Posterior vena cava (tissue), 2 donors: ENCODE results near the gene MANSC1. TPM values are rescaled to one million over a fixed set of nuclear protein-coding genes. Genes with fewer than 3 reads are reported as not detected.

Source experiments
- DNase-seq: peaks from one replicate; pipeline ENCODE4 v3.0.0-alpha.2; 2020; ENCODE audit warnings: low spot score
- intact Hi-C, 2 donors: fragments of 100-400 bp; cut with DNase I; formaldehyde crosslinking; loops; one replicate each; pipeline versions ENCODE4 v1.14.1 to v1.14.2; 2022 to 2023
- long read RNA-seq, 2 donors: library from polyadenylated mRNA; unstranded; transcript quantifications; one replicate each; pipeline ENCODE4 v2.0.0, GENCODE V29; 2020 to 2021
- total RNA-seq, 2 donors: library from RNA; stranded (reverse); fragmentation: NEBNext Ultra II Directional; extraction: Animal tissue kit (Norgen Biotek cat#: 25700); gene quantifications; one replicate each; pipeline ENCODE4 v1.2.1, GENCODE V29; 2021
- donor health status: DM: yes; HTN: yes; CAD: no.
- donor health status: DM: yes; HTN: yes; CAD: no.

MANSC1 gene
- total RNA-seq: 10 to 100 TPM; 20.3 to 23.2 TPM
- long read RNA-seq, donor 1, full-length matches to known transcripts: 6 of 7 reads
- long read RNA-seq, donor 1, partial matches to known transcripts: 0 of 7 reads
- long read RNA-seq, donor 1, other reads (novel, unspliced or antisense): 1 of 7 reads
- long read RNA-seq, donor 2, full-length matches to known transcripts: 8 of 15 reads
- long read RNA-seq, donor 2, partial matches to known transcripts: 7 of 15 reads
- long read RNA-seq, donor 2, other reads (novel, unspliced or antisense): 0 of 15 reads

DNA sequence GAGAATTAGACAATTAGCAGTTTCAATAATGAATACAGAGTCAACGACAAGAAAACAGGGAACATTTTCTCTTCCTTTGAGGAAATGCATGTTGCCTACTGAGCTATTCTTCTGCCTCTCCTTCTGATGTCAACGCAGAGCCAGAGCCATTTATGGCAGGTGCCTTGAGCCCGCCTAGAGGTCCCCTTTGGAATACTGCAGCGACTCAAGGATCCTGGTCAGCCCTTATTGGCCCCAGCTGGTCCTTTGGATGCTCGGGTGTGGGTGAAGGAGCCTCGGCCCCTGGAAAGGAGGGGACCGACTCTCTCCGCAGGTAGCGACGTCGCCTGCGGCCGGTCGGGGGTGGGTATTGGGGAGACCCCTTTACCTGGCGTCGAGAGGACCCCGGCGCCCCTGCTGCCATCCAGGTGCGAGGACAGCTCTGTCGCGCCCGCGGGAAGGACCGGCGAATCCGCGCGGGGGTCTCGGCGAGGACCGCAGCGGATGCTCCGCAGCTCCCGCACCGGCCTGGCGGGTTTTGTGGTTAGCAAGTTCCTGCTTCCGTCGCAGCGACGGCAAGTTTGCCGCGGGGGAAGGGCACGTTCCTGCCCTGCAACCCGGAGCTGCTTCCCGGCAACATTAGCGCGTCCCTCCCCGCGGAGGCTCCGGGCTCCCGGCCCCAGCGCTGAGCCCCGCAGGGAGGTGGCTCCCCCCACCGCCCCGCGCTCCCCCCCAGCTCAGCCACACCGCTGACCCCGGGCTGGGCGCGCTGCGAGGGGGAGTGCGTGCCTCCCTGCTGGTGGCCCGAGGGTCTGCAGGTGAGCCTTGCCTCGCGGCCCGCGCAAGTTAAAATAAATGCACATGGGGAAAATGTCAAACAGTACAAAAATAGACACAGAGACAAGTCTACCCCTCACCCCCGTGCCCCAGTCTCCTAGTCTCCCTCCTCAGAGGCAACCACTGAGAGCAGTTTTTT, at the start of gene MANSC1:
TSS of gene MANSC1 (minus strand) at position 532 of the 955 bp plus-strand sequence. CDS start 6,928 bp downstream, outside the sequence.
- DNase-seq: peak; percentile 91
- intact Hi-C loops: no loop called here

- intact Hi-C loops: loop anchor here in 1 of 2 donors (10.0 kb wide), 1 partner anchor 106 kb away; no protein-coding TSS in a partner anchor
- DNase-seq: no peak
These were observed 49.1 kb upstream of the MANSC1 start for GRCh38 chr12:12399161-12399560.

- DNase-seq: no peak
- intact Hi-C loops: loop anchor here in 1 of 2 donors (10.0 kb wide), 1 partner anchor 107 kb away; no protein-coding TSS in a partner anchor
These were observed 48.2 kb upstream of the MANSC1 start for GRCh38 chr12:12398026-12398859.

GRCh38 chr12:12397184-12397583, 47.1 kb upstream of the MANSC1 start:
- intact Hi-C loops: loop anchor here (1.0 to 10.0 kb wide), 2 partner anchors 107 to 108 kb away; no protein-coding TSS in a partner anchor
- no peak for DNase-seq

DNA sequence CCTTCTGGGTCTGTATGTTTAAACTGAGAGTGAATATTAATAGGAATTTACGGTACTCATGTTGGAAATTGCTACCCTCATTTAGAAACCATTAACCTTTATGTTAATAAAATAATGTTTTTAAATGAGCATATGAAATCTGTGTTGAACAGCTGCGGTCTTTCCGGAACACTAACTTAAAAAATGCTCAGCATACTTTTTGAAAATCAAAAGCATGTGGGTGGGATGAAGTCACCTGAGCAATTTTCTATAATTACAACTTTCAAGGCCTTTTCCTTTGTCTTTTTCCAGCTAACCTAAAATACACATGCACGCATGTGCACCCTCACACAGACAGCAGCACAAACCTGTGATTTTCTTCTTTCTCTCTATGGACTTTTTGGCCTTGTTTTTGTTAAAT, 46.7 kb upstream of the MANSC1 start:
- DNase-seq: no peak

DNA sequence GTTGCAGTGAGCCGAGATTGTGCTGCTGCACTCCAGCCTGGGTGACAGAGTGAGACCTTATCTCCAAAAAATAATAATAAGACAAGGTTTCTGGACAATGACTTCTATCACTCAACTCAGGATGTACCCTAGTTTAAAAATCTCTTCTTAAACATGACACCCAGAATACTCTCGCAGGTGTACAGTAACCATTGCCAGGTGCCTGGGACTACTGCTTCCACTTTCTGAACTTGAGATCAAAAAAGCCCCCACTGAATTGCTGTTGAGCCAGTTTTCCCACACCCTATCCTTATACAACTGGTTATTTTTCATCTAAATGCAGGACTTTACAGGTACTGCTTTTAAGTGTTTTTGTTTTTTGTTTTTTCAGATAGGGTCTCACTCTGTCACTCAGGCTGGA, 43.1 kb upstream of the MANSC1 start:
- no peak for DNase-seq
- intact Hi-C loops: loop anchor here in 1 of 2 donors (10.0 kb wide), 1 partner anchor 112 kb away; no protein-coding TSS in a partner anchor

More for the DNA sequence above, 46.7 kb upstream of the MANSC1 start:
- intact Hi-C loops: loop anchor here (1.0 to 10.0 kb wide), 2 partner anchors 108 kb away; no protein-coding TSS in a partner anchor

- intact Hi-C loops: loop anchor here in 1 of 2 donors (10.0 kb wide), 1 partner anchor 112 kb away; no protein-coding TSS in a partner anchor
These were observed 42.4 kb upstream of the MANSC1 start for GRCh38 chr12:12392413-12392812.

DNA sequence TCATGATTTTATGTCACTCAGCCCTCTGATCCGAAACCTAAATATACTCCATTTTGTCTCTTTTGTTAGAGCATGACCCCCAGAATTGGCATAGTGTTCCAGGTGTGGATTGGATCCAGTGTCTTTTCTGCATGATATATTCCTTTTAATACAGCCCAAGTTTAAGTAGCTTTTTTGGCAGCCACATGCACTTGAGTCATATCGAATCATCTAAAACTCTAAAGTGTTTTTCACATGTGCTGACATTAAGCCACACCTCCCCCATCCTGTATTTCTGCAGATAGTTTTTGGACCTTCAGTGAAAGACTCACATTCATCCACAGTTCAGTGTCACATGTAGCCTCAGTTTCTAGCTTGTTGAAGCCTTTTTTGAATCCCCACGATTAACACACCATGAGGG, 37.5 kb upstream of the MANSC1 start:
- intact Hi-C loops: no loop called here
- no peak for DNase-seq

More at GRCh38 chr12:12392413-12392812, 42.4 kb upstream of the MANSC1 start:
- DNase-seq: no peak

DNA sequence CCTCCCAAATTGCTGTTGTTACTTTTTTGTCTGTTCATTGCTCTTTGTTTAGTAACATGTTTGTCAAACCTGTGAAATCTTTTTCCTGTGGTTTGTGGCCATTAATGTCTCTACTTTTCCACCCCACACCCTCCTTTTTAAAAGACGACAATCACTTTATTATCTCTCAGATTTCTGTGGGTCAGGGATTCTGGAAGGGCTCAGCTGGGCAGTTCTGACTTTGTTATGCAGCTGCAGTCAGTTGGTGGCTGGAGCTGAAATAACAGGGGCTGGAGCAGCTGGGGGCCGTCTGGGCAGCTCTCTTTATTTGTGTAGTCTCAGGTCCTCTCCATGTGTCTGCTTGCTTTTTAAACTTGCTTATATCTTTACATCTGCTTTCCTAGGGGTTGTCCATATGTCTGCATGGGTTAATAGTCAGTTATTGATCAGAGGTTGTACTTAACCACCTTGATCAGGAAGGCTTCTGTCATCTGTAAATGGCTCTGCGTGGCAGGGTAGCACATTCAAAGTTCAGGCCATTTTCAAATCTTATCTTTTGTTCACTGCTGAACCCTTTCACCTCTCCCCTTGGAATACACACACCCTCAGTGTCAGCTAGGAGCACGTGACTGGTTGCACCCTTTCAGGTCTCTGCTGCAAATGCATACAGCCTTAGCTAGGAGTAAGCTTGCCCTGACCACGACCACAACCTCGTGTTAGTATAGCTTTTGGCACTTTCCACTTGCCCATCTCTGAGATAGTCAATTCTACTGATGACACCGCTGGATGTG, 34.7 kb upstream of the MANSC1 start:
- intact Hi-C loops: no loop called here
- no peak for DNase-seq

- intact Hi-C loops: no loop called here
- DNase-seq: no peak
These were observed 31.9 kb upstream of the MANSC1 start for GRCh38 chr12:12381982-12382381.

- intact Hi-C loops: no loop called here
- DNase-seq: no peak
These were observed 31.0 kb upstream of the MANSC1 start for GRCh38 chr12:12380949-12381593.

DNA sequence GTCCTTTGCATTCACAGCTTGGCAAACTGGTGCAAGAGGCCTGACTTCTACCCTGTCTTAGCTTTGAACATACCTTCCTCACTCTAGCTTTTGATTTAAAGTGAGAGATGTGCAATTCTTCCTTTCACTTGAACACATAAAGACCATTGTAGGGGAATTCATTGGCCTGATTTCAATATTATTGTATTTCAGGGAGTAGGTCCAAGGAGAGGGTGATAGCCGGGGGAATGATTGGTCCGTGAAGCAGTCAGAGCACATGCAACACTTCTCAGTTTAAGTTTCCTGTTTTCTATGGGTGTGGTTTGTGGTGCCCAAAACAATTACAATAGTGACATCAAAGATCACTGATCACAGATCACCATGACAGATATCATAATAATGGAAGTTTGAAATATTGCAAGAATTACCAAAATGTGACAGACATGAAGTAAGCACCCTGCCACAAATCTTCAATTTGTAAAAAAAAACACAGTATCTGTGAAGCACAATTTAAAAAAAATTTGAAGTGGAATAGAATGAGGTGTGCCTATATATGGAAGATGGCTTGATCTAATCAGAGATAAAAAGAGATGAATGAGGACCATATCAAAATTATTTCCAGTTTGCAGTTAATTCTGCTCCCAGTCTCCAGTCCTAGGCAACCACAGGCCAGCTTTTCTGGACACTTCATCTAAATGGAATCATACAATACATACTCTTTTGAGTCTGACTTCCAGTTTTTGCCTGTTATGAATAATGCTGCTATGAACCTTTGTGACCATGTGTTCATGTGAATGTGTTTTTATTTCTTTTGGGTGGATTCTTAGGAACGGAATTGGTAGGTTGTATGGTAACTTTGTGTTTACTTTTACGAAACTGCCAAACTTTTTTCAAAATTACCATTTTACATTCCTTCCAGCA, 30.0 kb upstream of the MANSC1 start:
- no peak for DNase-seq
- intact Hi-C loops: loop anchor here (5.0 to 10.0 kb wide), 3 partner anchors 185 to 327 kb away; partner anchors contain the start of gene DUSP16 (in 2 of the 2)

- DNase-seq: no peak
- intact Hi-C loops: loop anchor here (5.0 to 10.0 kb wide), 3 partner anchors 186 to 329 kb away; partner anchors contain the start of gene DUSP16 (in 2 of the 2)
These were observed 28.6 kb upstream of the MANSC1 start for GRCh38 chr12:12378616-12379015.

DNA sequence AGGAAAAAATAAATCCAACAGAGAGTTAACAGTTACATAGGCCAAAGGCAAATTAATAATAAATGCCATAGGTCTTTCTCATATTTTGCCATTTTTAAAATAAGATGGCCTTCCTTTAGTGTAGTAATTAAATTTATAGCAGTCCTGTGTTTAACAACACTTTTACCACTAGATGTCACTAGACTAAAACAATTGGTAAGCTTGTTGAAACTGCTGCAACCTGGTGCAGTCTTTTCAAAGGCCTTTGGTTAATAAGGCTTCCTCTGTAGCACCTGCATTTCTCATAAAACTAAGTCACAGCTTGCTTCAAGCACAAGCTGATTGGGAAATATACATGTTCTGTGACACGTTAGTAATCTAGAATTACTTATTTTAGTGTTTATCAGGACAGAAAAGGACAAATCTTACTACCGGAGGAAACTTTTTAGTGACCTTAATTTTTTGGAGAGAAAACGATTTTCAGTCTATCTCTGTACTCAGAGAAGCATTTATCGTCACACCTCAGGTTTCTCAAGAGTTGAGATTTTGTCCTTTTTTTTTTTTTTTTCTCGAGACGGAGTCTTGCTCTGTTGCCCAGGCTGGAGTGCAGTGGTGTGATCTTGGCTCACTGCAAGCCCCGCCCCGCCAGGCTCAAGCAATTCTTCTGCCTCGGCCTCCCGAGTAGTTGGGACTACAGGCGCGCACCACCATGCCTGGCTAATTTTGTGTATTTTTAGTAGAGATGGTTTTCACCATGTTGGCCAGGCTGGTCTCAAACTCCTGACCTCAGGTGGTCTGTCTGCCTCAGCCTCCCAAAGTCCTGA, 26.8 kb upstream of the MANSC1 start:
- DNase-seq: no peak

DNA sequence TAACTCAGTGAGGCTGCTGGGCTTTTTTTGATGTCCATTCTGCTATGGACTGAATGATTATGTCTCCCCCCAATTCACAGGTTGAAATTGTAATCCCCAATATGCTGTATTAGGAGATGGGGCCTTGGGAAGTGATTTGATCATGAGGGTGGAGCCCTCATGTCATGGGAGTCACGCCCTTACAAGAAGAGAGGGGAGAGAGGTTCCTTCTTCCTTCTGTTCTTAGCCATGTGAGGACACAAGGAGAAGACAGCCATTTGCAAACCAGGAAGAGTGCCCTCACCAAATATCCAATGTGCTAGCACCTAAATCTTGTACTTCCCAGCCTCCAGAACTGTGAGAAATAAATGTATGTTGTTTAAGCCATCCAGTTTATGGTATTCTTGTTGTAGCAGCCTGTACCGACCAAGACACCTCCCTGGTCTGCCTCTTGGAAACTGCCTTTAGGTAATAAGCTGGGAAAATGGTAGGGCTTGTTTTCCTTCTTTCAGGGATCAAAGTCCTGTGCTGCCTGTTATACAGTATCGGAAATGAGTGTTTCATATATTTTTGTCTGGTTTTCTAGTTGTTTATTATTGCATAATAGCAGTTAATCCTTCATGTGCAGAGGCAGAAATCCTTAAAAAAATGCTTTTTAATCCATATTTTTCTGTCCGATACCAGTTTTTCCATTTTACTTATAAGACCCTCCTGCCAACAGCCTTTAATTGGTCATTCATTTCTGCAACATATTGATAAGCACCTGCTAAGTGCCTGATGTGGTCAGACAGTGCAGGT, 23.1 kb upstream of the MANSC1 start:
- DNase-seq: no peak
- intact Hi-C loops: loop anchor here (10.0 kb wide), 1 partner anchor 192 kb away; the partner anchor contains the start of gene DUSP16 (in 2 of the 2)

More for the DNA sequence above, 26.8 kb upstream of the MANSC1 start:
- intact Hi-C loops: loop anchor here (5.0 to 10.0 kb wide), 3 partner anchors 188 to 330 kb away; partner anchors contain the start of gene DUSP16 (in 2 of the 2)
